ENCODE data around the gene SCAMP2. TPM values are rescaled to one million over a fixed set of nuclear protein-coding genes. Genes with fewer than 3 reads are reported as not detected.

The SCAMP2 gene
- total and polyA plus RNA-seq, 2 of the 13 experiments (the other 11 are each of a cell fraction or from before 2014, with no cell fraction given) = 34.8 to 121 TPM

DNA sequence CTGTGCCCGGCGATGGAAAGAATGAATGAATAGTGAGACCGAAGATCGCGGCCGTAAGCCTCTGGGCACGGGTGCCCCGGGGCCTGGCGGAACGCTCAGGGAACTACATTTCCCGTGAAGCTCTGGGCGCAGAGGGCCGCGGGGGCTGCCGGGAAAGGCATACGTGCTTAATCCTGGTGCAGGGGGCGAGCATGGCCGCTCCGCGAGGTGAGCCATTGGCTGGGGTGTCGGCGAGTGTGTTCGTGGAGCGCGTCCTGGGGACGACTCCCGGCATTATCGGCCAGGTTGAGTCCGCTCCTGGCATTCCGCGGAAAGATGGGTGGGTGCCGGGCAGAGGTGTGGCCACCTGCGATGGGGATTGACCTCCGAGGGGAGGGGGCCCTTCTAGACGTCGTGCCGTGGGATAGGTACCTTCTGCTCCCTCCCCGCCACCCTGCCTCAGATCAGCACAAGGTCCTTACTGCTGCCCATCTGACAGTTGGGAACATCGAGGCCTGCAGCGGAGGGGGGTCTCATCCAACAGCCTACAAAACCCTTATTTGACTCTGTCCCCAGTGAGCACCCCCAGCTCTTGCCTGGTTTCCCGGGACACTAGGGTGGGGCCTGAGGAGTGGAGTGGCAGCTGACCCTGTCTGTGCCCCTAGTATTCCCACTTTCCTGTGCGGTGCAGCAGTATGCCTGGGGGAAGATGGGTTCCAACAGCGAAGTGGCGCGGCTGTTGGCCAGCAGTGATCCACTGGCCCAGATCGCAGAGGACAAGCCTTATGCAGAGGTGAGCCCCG is 16.9 kb upstream of the SCAMP2 start, which contains the start of gene MPI:
MPI (plus strand) TSS at position 160 of the 782 bp plus-strand sequence; CDS start at position 192, 32 bp downstream.
- ChIA-PET CTCF (ENCODE audit: low intra/inter-chr PET ratio, low total read pairs) (no interaction called here), POLR2A (interaction anchor here (1.0 to 3.3 kb wide), 9 partner anchors 8 to 71 kb away, joined by 3 to 23 read pairs (median 4); partner anchors contain the start of genes FAM219B and SCAMP2)
- H3K9me3 ChIP-seq (ENCODE audit: low read length) = no peaks in the 10 kb centered on the region
- H3K27ac ChIP-seq (ENCODE audit: extremely low read length, insufficient read depth, low read length) = peak within 1 kb of the TSS; percentile 70
- TSS peak; percentile 84 for BruUV-seq (replicated peaks)
- peaks cover 31% of the 10 kb centered on the region for H3K4me1 ChIP-seq (ENCODE audit: insufficient read depth, low read length)
- H3K79me2 ChIP-seq (ENCODE audit: insufficient read depth, low read length) = peaks cover 11% of the 10 kb centered on the region
- peak within 1 kb of the TSS; percentile 73 to 99 (median 94) for H3K4me3 ChIP-seq (replicated peaks in 1 of 3; ENCODE audit: insufficient read depth in 1 of 3, low read depth in 2 of 3, low read length in 3 of 3)
- in situ Hi-C loops (cut with HindIII; ENCODE audit: extremely low pct_ligation_motif_present, low pct_unique_long_range_greater_than_20kb) (no loop called here), intact Hi-C loops (cut with micrococcal nuclease; ENCODE audit: unreplicated experiment) (no loop called here)
- H2AFZ ChIP-seq (ENCODE audit: low read length) = peak within 1 kb of the TSS; percentile 78
- peak; percentile 75 for DNase-seq (ENCODE audit: low spot score)
- FAIRE-seq = peak; percentile 32
- H3K27me3 ChIP-seq (ENCODE audit: control insufficient read depth in 1 of 2, insufficient read depth in 2 of 2, low read length in 2 of 2) = no peaks in the 10 kb centered on the region; a peak in 1 of 5 replicates
- WGBS (ENCODE audit: low lambda C conversion rate) = 0% methylated on average over 7 of the region's 47 CpGs
- peak within 1 kb of the TSS; percentile 84 for H3K4me2 ChIP-seq (ENCODE audit: low read depth, low read length)
- peak; percentile 96 for ATAC-seq
- H3K36me3 ChIP-seq (replicated peaks in 1 of 2; ENCODE audit: control insufficient read depth in 1 of 2, insufficient read depth in 2 of 2, low read length in 2 of 2) = peaks cover 11 to 15% of the 10 kb centered on the region in 2 experiments; a peak in 4 of 5 replicates
- H3K9ac ChIP-seq (ENCODE audit: insufficient read depth, low read depth, low read length) = peak within 1 kb of the TSS; percentile 95
- no peaks in the 10 kb centered on the region; the same call in 1 of the 2 replicates for H4K20me1 ChIP-seq (ENCODE audit: insufficient read depth, low read length)
- TF ChIP-seq KLF11 (CRISPR knock-in tag; IDR thresholded peaks at IDR 0.05) = no peak; the same call in 1 of the 2 replicates
- TF ChIP-seq, protein P1, sequence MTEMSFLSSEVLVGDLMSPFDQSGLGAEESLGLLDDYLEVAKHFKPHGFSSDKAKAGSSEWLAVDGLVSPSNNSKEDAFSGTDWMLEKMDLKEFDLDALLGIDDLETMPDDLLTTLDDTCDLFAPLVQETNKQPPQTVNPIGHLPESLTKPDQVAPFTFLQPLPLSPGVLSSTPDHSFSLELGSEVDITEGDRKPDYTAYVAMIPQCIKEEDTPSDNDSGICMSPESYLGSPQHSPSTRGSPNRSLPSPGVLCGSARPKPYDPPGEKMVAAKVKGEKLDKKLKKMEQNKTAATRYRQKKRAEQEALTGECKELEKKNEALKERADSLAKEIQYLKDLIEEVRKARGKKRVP (CRISPR knock-in tag; IDR thresholded peaks at IDR 0.05) = peak in 1 of 2 experiments; percentile 50; a peak in 2 of 4 replicates
- TF ChIP-seq TBP (CRISPR knock-in tag; IDR thresholded peaks at IDR 0.05) = peak; percentile 90; the same call in 1 of the 2 replicates
- TF ChIP-seq, protein P2, sequence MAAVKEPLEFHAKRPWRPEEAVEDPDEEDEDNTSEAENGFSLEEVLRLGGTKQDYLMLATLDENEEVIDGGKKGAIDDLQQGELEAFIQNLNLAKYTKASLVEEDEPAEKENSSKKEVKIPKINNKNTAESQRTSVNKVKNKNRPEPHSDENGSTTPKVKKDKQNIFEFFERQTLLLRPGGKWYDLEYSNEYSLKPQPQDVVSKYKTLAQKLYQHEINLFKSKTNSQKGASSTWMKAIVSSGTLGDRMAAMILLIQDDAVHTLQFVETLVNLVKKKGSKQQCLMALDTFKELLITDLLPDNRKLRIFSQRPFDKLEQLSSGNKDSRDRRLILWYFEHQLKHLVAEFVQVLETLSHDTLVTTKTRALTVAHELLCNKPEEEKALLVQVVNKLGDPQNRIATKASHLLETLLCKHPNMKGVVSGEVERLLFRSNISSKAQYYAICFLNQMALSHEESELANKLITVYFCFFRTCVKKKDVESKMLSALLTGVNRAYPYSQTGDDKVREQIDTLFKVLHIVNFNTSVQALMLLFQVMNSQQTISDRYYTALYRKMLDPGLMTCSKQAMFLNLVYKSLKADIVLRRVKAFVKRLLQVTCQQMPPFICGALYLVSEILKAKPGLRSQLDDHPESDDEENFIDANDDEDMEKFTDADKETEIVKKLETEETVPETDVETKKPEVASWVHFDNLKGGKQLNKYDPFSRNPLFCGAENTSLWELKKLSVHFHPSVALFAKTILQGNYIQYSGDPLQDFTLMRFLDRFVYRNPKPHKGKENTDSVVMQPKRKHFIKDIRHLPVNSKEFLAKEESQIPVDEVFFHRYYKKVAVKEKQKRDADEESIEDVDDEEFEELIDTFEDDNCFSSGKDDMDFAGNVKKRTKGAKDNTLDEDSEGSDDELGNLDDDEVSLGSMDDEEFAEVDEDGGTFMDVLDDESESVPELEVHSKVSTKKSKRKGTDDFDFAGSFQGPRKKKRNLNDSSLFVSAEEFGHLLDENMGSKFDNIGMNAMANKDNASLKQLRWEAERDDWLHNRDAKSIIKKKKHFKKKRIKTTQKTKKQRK (IDR thresholded peaks at IDR 0.05; ENCODE audit: low read length) = no peak
- TF ChIP-seq ZNF264 (CRISPR knock-in tag; IDR thresholded peaks at IDR 0.05) = 0 out of 2 replicates have a peak, but pooled peaks have one; percentile 63
- peak; percentile 68; the same call in 1 of the 2 replicates for TF ChIP-seq BORCS8-MEF2B (CRISPR knock-in tag; IDR thresholded peaks at IDR 0.05)
- TF ChIP-seq ZNF781 (CRISPR knock-in tag; IDR thresholded peaks at IDR 0.05; ENCODE audit: borderline replicate concordance, not compliant biosample characterization) = peak; percentile 14
- TF ChIP-seq FOXJ3 (CRISPR knock-in tag; IDR thresholded peaks at IDR 0.05; ENCODE audit: borderline replicate concordance) = 0 out of 2 replicates have a peak, but pooled peaks have one; percentile 38
- TF ChIP-seq HHEX (CRISPR knock-in tag; IDR thresholded peaks at IDR 0.05) = no peak
- TF ChIP-seq, protein P3, sequence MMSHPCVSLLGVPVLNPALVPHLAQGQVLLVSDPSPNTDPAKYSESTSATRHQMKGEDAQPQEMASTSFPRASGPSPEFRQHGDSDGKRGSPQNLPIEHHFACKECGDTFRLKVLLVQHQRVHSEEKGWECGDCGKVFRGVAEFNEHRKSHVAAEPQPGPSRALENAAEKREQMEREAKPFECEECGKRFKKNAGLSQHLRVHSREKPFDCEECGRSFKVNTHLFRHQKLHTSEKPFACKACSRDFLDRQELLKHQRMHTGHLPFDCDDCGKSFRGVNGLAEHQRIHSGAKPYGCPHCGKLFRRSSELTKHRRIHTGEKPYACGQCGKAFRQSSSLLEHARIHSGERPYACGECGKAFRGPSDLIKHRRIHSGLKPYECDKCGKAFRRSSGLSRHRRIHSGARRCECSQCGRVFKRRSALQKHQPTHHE (CRISPR knock-in tag; IDR thresholded peaks at IDR 0.05; ENCODE audit: borderline replicate concordance) = peak; percentile 85; the same call in 1 of the 2 replicates

All from HepG2 (cell line).